Keratinocyte (primary cell): ENCODE data around the gene PTPRN2.

Source experiments
- EZH2 ChIP-seq: IDR thresholded peaks from one replicate; pipeline ENCODE4 v1.6.1; 2012; ENCODE audit warnings: inconsistent platforms, mild to moderate bottlenecking, low read length, moderate library complexity
- TF ChIP-seq, protein P1 (sequence below), 3 experiments: IDR thresholded peaks in 1 of 3; conservative IDR thresholded peaks in 1 of 3; optimal IDR thresholded peaks in 1 of 3; 2 replicates in 2 of 3; 3 replicates in 1 of 3; pipeline versions ENCODE3 to v1.5.1; 2011; ENCODE audit warnings: low read length in 3 of 3, mild to moderate bottlenecking in 3 of 3, moderate library complexity in 2 of 3, control low read depth in 1 of 3, inconsistent platforms in 1 of 3; ENCODE audit not compliant: insufficient read depth in 2 of 3; ENCODE audit errors: extremely low read depth in 1 of 3

DNA sequence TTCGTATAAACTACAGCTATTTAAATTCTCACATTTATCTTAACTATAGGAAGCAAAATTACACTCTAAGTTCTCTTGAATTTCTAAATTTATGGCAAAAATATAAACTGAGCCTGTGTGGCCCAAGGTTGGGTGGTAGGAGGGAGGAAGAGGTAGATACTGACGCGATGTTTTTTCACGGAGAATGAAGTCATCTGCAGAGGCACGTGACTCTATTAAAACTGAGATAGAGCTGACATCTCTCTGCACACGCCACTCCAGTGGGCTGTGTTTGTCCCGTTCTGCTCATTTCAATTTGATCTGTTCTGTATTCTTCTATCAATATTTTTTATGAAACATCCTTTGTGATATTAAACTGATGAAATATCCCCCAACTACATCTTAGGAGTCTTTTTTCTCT is 964.1 kb downstream of the PTPRN2 start:
- TF ChIP-seq, protein P1, sequence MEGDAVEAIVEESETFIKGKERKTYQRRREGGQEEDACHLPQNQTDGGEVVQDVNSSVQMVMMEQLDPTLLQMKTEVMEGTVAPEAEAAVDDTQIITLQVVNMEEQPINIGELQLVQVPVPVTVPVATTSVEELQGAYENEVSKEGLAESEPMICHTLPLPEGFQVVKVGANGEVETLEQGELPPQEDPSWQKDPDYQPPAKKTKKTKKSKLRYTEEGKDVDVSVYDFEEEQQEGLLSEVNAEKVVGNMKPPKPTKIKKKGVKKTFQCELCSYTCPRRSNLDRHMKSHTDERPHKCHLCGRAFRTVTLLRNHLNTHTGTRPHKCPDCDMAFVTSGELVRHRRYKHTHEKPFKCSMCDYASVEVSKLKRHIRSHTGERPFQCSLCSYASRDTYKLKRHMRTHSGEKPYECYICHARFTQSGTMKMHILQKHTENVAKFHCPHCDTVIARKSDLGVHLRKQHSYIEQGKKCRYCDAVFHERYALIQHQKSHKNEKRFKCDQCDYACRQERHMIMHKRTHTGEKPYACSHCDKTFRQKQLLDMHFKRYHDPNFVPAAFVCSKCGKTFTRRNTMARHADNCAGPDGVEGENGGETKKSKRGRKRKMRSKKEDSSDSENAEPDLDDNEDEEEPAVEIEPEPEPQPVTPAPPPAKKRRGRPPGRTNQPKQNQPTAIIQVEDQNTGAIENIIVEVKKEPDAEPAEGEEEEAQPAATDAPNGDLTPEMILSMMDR (optimal IDR thresholded peaks at IDR 0.05 in 1 of 3, IDR thresholded peaks at IDR 0.05 in 1 of 3, conservative IDR thresholded peaks at IDR 0.05 in 1 of 3; ENCODE audit: extremely low read depth in 1 of 3, insufficient read depth in 2 of 3, low read length in 3 of 3): no peak
- TF ChIP-seq EZH2: no peak
